GM21619 (cell line): ENCODE measurements around the gene PRPF40A.
A peak's percentile ranks its signal among the peaks of the same experiment; 100 is the strongest.

Experiments used
- ATAC-seq: cut with Tn5 transposase; IDR thresholded peaks from one replicate; pipeline ENCODE4 v1.9.1; 2021; ENCODE audit not compliant: unreplicated experiment

PRPF40A gene

GRCh38 chr2:152718076-152718908 is 1.0 kb upstream of the PRPF40A start, which contains the start of gene ARL6IP6:
ARL6IP6 (plus strand) TSS chr2:152718620; CDS start chr2:152718625, 5 bp downstream.
- peak; percentile 64 for ATAC-seq

GRCh38 chr2:152716805-152717227 is 445 bp downstream of the PRPF40A start:
- no peak for ATAC-seq

GRCh38 chr2:152715854-152716428 is 1.3 kb downstream of the PRPF40A start:
- ATAC-seq, result no peak

GRCh38 chr2:152715112-152715511 is 2.1 kb downstream of the PRPF40A start:
- ATAC-seq, result no peak

- no peak for ATAC-seq
Observed at GRCh38 chr2:152710713-152711112, 6.5 kb downstream of the PRPF40A start.

- no peak for ATAC-seq
Observed at GRCh38 chr2:152708742-152709141, 8.5 kb downstream of the PRPF40A start.

- no peak for ATAC-seq
Observed at GRCh38 chr2:152706477-152707021, 10.7 kb downstream of the PRPF40A start.

GRCh38 chr2:152701198-152701597 is 16.1 kb downstream of the PRPF40A start:
- no peak for ATAC-seq

- no peak for ATAC-seq
Observed at GRCh38 chr2:152696476-152696875, 20.8 kb downstream of the PRPF40A start.

- no peak for ATAC-seq
Observed at GRCh38 chr2:152695763-152696162, 21.5 kb downstream of the PRPF40A start.

GRCh38 chr2:152694161-152694661 is 23.1 kb downstream of the PRPF40A start:
- peak; percentile 57 for ATAC-seq

- ATAC-seq, result peak; percentile 91
Observed at GRCh38 chr2:152693033-152693432, 24.2 kb downstream of the PRPF40A start.

GRCh38 chr2:152686321-152686720 is 30.9 kb downstream of the PRPF40A start:
- ATAC-seq, result no peak

GRCh38 chr2:152683400-152683799 is 33.9 kb downstream of the PRPF40A start:
- ATAC-seq, result no peak

- no peak for ATAC-seq
Observed at GRCh38 chr2:152682663-152683062, 34.6 kb downstream of the PRPF40A start.

GRCh38 chr2:152678808-152679207 is 38.5 kb downstream of the PRPF40A start:
- ATAC-seq, result no peak

- ATAC-seq, result no peak
Observed at GRCh38 chr2:152676461-152676860, 40.8 kb downstream of the PRPF40A start.

- no peak for ATAC-seq
Observed at GRCh38 chr2:152674334-152674733, 42.9 kb downstream of the PRPF40A start.

- ATAC-seq, result no peak
Observed at GRCh38 chr2:152664725-152665124, 52.5 kb downstream of the PRPF40A start.

- no peak for ATAC-seq
Observed at GRCh38 chr2:152661076-152661475, 56.2 kb downstream of the PRPF40A start.

GRCh38 chr2:152658221-152658620 is 59.0 kb downstream of the PRPF40A start:
- ATAC-seq, result no peak

GRCh38 chr2:152657043-152657442 is 60.2 kb downstream of the PRPF40A start:
- peak; percentile 64 for ATAC-seq
